ENCODE measurements around the gene THRSP.

DNA sequence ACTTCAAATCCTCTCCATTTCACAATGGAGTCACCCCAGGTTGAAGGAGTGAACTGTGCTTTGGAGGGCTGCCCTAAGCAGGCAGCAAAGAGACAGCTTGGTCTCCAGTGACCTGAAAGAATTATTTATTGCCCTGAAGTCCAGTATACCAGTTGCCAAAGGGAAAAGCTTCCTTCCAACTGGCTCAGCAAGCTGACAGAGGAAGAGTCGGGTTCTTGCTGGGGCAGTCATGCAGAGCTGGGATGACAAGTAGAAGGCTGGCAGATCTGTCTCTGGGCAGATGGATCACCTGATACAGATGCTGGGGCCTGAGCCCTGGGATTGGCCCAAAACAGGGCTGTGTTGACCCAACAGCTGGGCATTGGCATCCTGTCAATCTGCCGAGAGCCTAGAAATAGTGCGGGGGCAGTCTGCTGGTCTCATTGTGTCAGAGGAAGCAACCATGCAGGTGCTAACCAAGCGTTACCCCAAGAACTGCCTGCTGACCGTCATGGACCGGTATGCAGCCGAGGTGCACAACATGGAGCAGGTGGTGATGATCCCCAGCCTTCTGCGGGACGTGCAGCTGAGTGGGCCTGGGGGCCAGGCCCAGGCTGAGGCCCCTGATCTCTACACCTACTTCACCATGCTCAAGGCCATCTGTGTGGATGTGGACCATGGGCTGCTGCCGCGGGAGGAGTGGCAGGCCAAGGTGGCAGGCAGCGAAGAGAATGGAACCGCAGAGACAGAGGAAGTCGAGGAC is at the start of gene THRSP:
- no peak for TF ChIP-seq POLR2A (IDR thresholded peaks at IDR 0.05)
- TF ChIP-seq, protein P1, sequence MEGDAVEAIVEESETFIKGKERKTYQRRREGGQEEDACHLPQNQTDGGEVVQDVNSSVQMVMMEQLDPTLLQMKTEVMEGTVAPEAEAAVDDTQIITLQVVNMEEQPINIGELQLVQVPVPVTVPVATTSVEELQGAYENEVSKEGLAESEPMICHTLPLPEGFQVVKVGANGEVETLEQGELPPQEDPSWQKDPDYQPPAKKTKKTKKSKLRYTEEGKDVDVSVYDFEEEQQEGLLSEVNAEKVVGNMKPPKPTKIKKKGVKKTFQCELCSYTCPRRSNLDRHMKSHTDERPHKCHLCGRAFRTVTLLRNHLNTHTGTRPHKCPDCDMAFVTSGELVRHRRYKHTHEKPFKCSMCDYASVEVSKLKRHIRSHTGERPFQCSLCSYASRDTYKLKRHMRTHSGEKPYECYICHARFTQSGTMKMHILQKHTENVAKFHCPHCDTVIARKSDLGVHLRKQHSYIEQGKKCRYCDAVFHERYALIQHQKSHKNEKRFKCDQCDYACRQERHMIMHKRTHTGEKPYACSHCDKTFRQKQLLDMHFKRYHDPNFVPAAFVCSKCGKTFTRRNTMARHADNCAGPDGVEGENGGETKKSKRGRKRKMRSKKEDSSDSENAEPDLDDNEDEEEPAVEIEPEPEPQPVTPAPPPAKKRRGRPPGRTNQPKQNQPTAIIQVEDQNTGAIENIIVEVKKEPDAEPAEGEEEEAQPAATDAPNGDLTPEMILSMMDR (IDR thresholded peaks at IDR 0.05): no peak
